SK-N-MC (cell line): Measurements from ENCODE around the gene MEGF8.

ENCODE experiments used
- EZH2 ChIP-seq: fragments of 200-600 bp; sonication (generic); IDR thresholded peaks from one replicate; pipeline ENCODE4 v1.6.1; 2017; ENCODE audit warnings: antibody characterized with exemption
- FOXP2 ChIP-seq: optimal IDR thresholded peaks from 2 replicates; pipeline ENCODE3; 2011; ENCODE audit warnings: mild to moderate bottlenecking, moderate library complexity; ENCODE audit not compliant: insufficient read depth; ENCODE audit errors: extremely low read length, control extremely low read depth
- POLR2AphosphoS5 ChIP-seq: IDR thresholded peaks from 2 replicates; pipeline ENCODE4 v1.6.1; 2012; ENCODE audit warnings: mild to moderate bottlenecking, low read depth, low read length, borderline replicate concordance

- TF ChIP-seq POLR2AphosphoS5 = no peak
- TF ChIP-seq EZH2 = no peak
- no peak for TF ChIP-seq FOXP2
These were observed 10.4 kb upstream of the MEGF8 start for GRCh38 chr19:42315024-42315423.
